ENCODE data around the gene CARS2.

CARS2 gene

GRCh38 chr13:110737555-110737954 is 31.6 kb upstream of the CARS2 start:
- TF ChIP-seq RAD21 (IDR thresholded peaks at IDR 0.05; ENCODE audit: low read depth) (no peak), ZBTB7A (IDR thresholded peaks at IDR 0.05; ENCODE audit: low read depth) (no peak), TAF1 (IDR thresholded peaks at IDR 0.05; ENCODE audit: low read depth) (no peak), CEBPB (IDR thresholded peaks at IDR 0.05) (no peak), MAX (IDR thresholded peaks at IDR 0.05) (no peak), TCF12 (IDR thresholded peaks at IDR 0.05; ENCODE audit: low read depth) (no peak), EP300 (IDR thresholded peaks at IDR 0.05; ENCODE audit: borderline replicate concordance) (no peak), TEAD4 (IDR thresholded peaks at IDR 0.05) (no peak), REST (IDR thresholded peaks at IDR 0.05; ENCODE audit: low read depth) (no peak), USF1 (IDR thresholded peaks at IDR 0.05) (no peak), EGR1 (IDR thresholded peaks at IDR 0.05) (no peak), FOXM1 (IDR thresholded peaks at IDR 0.05; ENCODE audit: borderline replicate concordance, low read depth) (no peak), NFIC (IDR thresholded peaks at IDR 0.05) (no peak)

GRCh38 chr13:110734561-110734960 is 28.6 kb upstream of the CARS2 start:
- TF ChIP-seq EGR1 (IDR thresholded peaks at IDR 0.05) = no peak
- no peak for TF ChIP-seq TCF12 (IDR thresholded peaks at IDR 0.05; ENCODE audit: low read depth)
- TF ChIP-seq YY1 (IDR thresholded peaks at IDR 0.05; ENCODE audit: low read depth) = no peak

GRCh38 chr13:110731072-110731471 is 25.2 kb upstream of the CARS2 start:
- TF ChIP-seq FOXM1 (IDR thresholded peaks at IDR 0.05; ENCODE audit: borderline replicate concordance, low read depth) (no peak), ZBTB7A (IDR thresholded peaks at IDR 0.05; ENCODE audit: low read depth) (no peak), RAD21 (IDR thresholded peaks at IDR 0.05; ENCODE audit: low read depth) (no peak), REST (IDR thresholded peaks at IDR 0.05; ENCODE audit: low read depth) (no peak), USF1 (IDR thresholded peaks at IDR 0.05) (no peak), CEBPB (IDR thresholded peaks at IDR 0.05) (no peak), TAF1 (IDR thresholded peaks at IDR 0.05; ENCODE audit: low read depth) (no peak), MAX (IDR thresholded peaks at IDR 0.05) (no peak), NFIC (IDR thresholded peaks at IDR 0.05) (no peak)

- TF ChIP-seq MAX (IDR thresholded peaks at IDR 0.05) (no peak), REST (IDR thresholded peaks at IDR 0.05; ENCODE audit: low read depth) (no peak), EP300 (IDR thresholded peaks at IDR 0.05; ENCODE audit: borderline replicate concordance) (no peak)
These were observed 20.8 kb upstream of the CARS2 start for GRCh38 chr13:110726726-110727125.

GRCh38 chr13:110723598-110723997 is 17.7 kb upstream of the CARS2 start:
- TF ChIP-seq ZBTB7A (IDR thresholded peaks at IDR 0.05; ENCODE audit: low read depth) (no peak), USF1 (IDR thresholded peaks at IDR 0.05) (no peak), MAX (IDR thresholded peaks at IDR 0.05) (no peak), YY1 (IDR thresholded peaks at IDR 0.05; ENCODE audit: low read depth) (no peak), RAD21 (IDR thresholded peaks at IDR 0.05; ENCODE audit: low read depth) (no peak), EGR1 (IDR thresholded peaks at IDR 0.05) (no peak), TCF12 (IDR thresholded peaks at IDR 0.05; ENCODE audit: low read depth) (no peak), CEBPB (IDR thresholded peaks at IDR 0.05) (no peak), TAF1 (IDR thresholded peaks at IDR 0.05; ENCODE audit: low read depth) (no peak), REST (IDR thresholded peaks at IDR 0.05; ENCODE audit: low read depth) (no peak), TEAD4 (IDR thresholded peaks at IDR 0.05) (no peak), EP300 (IDR thresholded peaks at IDR 0.05; ENCODE audit: borderline replicate concordance) (no peak), NFIC (IDR thresholded peaks at IDR 0.05) (no peak), FOXM1 (IDR thresholded peaks at IDR 0.05; ENCODE audit: borderline replicate concordance, low read depth) (no peak)

All from Ishikawa (cell line).